ENCODE data around the gene UHRF1.

The UHRF1 gene

GRCh38 chr19:4983346-4984105, 74.2 kb downstream of the UHRF1 start:
- Histone ChIP-seq H3K27ac (no peak overlapping the region), H3K4me1 (ENCODE audit: low read depth, poor library complexity, severe bottlenecking) (no peaks in the 10 kb centered on the region), H3K27me3 (ENCODE audit: insufficient read depth, low read depth) (no peaks in the 10 kb centered on the region), H3K36me3 (ENCODE audit: insufficient read depth) (no peaks in the 10 kb centered on the region), H3K4me2 (no peak overlapping the region), H4K20me1 (ENCODE audit: insufficient read depth) (no peaks in the 10 kb centered on the region), H3K9ac (no peak overlapping the region), H2AFZ (ENCODE audit: low read depth) (no peak overlapping the region), H3K79me2 (ENCODE audit: insufficient read depth, low read depth) (no peaks in the 10 kb centered on the region; the same call in 1 of the 2 replicates), H3K4me3 (IDR thresholded peaks at IDR 0.05; ENCODE audit: insufficient read depth, low read depth, low read length) (no peak overlapping the region)
- TF ChIP-seq, protein P1, sequence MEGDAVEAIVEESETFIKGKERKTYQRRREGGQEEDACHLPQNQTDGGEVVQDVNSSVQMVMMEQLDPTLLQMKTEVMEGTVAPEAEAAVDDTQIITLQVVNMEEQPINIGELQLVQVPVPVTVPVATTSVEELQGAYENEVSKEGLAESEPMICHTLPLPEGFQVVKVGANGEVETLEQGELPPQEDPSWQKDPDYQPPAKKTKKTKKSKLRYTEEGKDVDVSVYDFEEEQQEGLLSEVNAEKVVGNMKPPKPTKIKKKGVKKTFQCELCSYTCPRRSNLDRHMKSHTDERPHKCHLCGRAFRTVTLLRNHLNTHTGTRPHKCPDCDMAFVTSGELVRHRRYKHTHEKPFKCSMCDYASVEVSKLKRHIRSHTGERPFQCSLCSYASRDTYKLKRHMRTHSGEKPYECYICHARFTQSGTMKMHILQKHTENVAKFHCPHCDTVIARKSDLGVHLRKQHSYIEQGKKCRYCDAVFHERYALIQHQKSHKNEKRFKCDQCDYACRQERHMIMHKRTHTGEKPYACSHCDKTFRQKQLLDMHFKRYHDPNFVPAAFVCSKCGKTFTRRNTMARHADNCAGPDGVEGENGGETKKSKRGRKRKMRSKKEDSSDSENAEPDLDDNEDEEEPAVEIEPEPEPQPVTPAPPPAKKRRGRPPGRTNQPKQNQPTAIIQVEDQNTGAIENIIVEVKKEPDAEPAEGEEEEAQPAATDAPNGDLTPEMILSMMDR (conservative IDR thresholded peaks at IDR 0.05; ENCODE audit: low read depth, low read length) = no peak

GRCh38 chr19:4984106-4984380, 74.7 kb downstream of the UHRF1 start:
- H3K79me2 ChIP-seq (ENCODE audit: insufficient read depth, low read depth) = no peaks in the 10 kb centered on the region; the same call in 1 of the 2 replicates
- H3K4me3 ChIP-seq (IDR thresholded peaks at IDR 0.05; ENCODE audit: insufficient read depth, low read depth, low read length) = no peak overlapping the region

GRCh38 chr19:4984438-4984990, 75.2 kb downstream of the UHRF1 start:
- Histone ChIP-seq H3K79me2 (ENCODE audit: insufficient read depth, low read depth) (no peaks in the 10 kb centered on the region; the same call in 1 of the 2 replicates), H3K36me3 (ENCODE audit: insufficient read depth) (no peaks in the 10 kb centered on the region), H3K4me2 (no peak overlapping the region), H3K27ac (no peak overlapping the region), H3K4me3 (IDR thresholded peaks at IDR 0.05; ENCODE audit: insufficient read depth, low read depth, low read length) (no peak overlapping the region), H3K4me1 (ENCODE audit: low read depth, poor library complexity, severe bottlenecking) (no peaks in the 10 kb centered on the region), H3K27me3 (ENCODE audit: insufficient read depth, low read depth) (no peaks in the 10 kb centered on the region), H4K20me1 (ENCODE audit: insufficient read depth) (no peaks in the 10 kb centered on the region), H3K9ac (no peak overlapping the region), H2AFZ (ENCODE audit: low read depth) (no peak overlapping the region)
- TF ChIP-seq, protein P1 (conservative IDR thresholded peaks at IDR 0.05; ENCODE audit: low read depth, low read length) = no peak

More at GRCh38 chr19:4984106-4984380, 74.7 kb downstream of the UHRF1 start:
- H3K4me1 ChIP-seq (ENCODE audit: low read depth, poor library complexity, severe bottlenecking) = no peaks in the 10 kb centered on the region
- no peak overlapping the region for H3K4me2 ChIP-seq
- H4K20me1 ChIP-seq (ENCODE audit: insufficient read depth) = no peaks in the 10 kb centered on the region
- no peak overlapping the region for H3K9ac ChIP-seq
- no peaks in the 10 kb centered on the region for H3K27me3 ChIP-seq (ENCODE audit: insufficient read depth, low read depth)
- TF ChIP-seq, protein P1 (conservative IDR thresholded peaks at IDR 0.05; ENCODE audit: low read depth, low read length) = no peak
- no peak overlapping the region for H3K27ac ChIP-seq
- H2AFZ ChIP-seq (ENCODE audit: low read depth) = no peak overlapping the region
- H3K36me3 ChIP-seq (ENCODE audit: insufficient read depth) = no peaks in the 10 kb centered on the region

DNA sequence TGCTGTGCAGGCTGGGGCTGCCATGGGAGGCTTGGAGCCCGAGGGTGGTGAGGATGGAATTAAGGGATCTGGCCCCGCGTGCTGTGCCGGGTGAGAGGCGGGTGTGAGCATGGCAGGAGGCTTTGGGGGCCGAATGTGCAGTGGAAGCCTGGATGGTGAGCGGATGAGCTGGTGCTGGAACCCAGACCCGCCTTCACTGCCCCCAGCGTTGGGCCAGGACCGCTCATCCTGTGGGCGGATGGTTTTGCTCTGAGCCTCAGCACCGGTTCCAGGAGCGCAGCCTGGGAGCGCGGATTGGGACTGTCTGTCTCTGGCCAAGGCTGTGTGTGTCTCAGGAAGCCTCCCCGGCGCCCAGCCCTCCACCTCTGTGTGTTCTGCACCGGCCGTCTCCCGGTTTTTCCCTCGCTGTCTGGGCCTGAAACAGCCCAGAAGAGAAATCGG, 76.3 kb downstream of the UHRF1 start:
- Histone ChIP-seq H3K4me1 (ENCODE audit: low read depth, poor library complexity, severe bottlenecking) (no peaks in the 10 kb centered on the region), H3K9ac (no peak overlapping the region)

More for the DNA sequence above, 76.3 kb downstream of the UHRF1 start:
- H3K27ac ChIP-seq = no peak overlapping the region
- H3K27me3 ChIP-seq (ENCODE audit: insufficient read depth, low read depth) = no peaks in the 10 kb centered on the region
- H2AFZ ChIP-seq (ENCODE audit: low read depth) = no peak overlapping the region
- TF ChIP-seq, protein P1 (conservative IDR thresholded peaks at IDR 0.05; ENCODE audit: low read depth, low read length) = no peak
- H3K4me3 ChIP-seq (IDR thresholded peaks at IDR 0.05; ENCODE audit: insufficient read depth, low read depth, low read length) = no peak overlapping the region
- H3K36me3 ChIP-seq (ENCODE audit: insufficient read depth) = no peaks in the 10 kb centered on the region
- no peaks in the 10 kb centered on the region for H4K20me1 ChIP-seq (ENCODE audit: insufficient read depth)
- no peak overlapping the region for H3K4me2 ChIP-seq
- peaks cover 3% of the 10 kb centered on the region; the same call in 1 of the 2 replicates for H3K79me2 ChIP-seq (ENCODE audit: insufficient read depth, low read depth)
